K562 (cell line): Measurements from ENCODE around the gene R3HDM2. TPM values are rescaled to one million over a fixed set of nuclear protein-coding genes. Genes with fewer than 3 reads are reported as not detected.
A peak's percentile ranks its signal among the peaks of the same experiment; 100 is the strongest.

ENCODE experiments used
- ATAC-seq: fragments of 200-7000 bp; cut with Tn5 transposase; 3 replicates; pipeline ENCODE4 v1.9.1; 2020; ENCODE audit warnings: moderate library complexity
- BruUV-seq: library from RNA; stranded (reverse); fragments of 400-500 nt; replicated peaks from 2 replicates; lab custom pipeline; 2021; lab: Mats Ljungman, UMichigan
- CTCF ChIA-PET: fragments of 300-600 bp; formaldehyde crosslinking; extraction: SDS; loops from one replicate; lab custom pipeline; 2021; ENCODE audit warnings: low intra/inter-chr PET ratio; lab: Yijun Ruan, JAX
- POLR2A ChIA-PET: fragments of 300-600, 350-650 bp; sonication (Branson Sonifier 250); formaldehyde crosslinking; extraction: SDS; loops from one replicate; lab custom pipeline; 2021; ENCODE audit warnings: antibody characterized with exemption, inconsistent platforms; lab: Yijun Ruan, JAX
- DNase-seq, 4 experiments: peaks; one replicate each; pipeline versions ENCODE4 v3.0.0 to v3.0.0-alpha.2; 2011 to 2018; ENCODE audit warnings: low spot score in 3 of 4, mixed read lengths in 3 of 4; ENCODE audit errors: extremely low read depth in 1 of 4
- FAIRE-seq: peaks from 2 replicates; lab custom pipeline; 2011; peaks lifted over from hg19 to GRCh38; lab: Jason Lieb, UNC
- H2AFZ ChIP-seq: 2 replicates; pipeline ENCODE4 v1.6.0; 2011; ENCODE audit warnings: low read depth, low read length, control low read depth, inconsistent platforms
- H3K27ac ChIP-seq: fragments of 200-600 bp; 3 replicates; pipeline ENCODE4 v1.8.0; 2011; ENCODE audit warnings: low read depth, mild to moderate bottlenecking, control low read depth, inconsistent platforms, low read length, moderate library complexity, mixed read lengths; ENCODE audit errors: extremely low read depth
- H3K27me3 ChIP-seq, 2 experiments: fragments of 300-600 bp in 1 of 2; 2 replicates in 1 of 2; 3 replicates in 1 of 2; pipeline versions ENCODE4 v1.6.0 to v1.8.0; 2011; ENCODE audit warnings: inconsistent platforms in 2 of 2, low read length in 2 of 2, mild to moderate bottlenecking in 1 of 2, mixed read lengths in 1 of 2, moderate library complexity in 1 of 2; ENCODE audit not compliant: control insufficient read depth in 2 of 2, insufficient read depth in 2 of 2
- H3K36me3 ChIP-seq: fragments of 300-600 bp; 3 replicates; pipeline ENCODE4 v1.8.0; 2011; ENCODE audit warnings: mild to moderate bottlenecking, low read length, inconsistent platforms; ENCODE audit not compliant: control insufficient read depth, insufficient read depth
- H3K4me1 ChIP-seq, 2 experiments: fragments of 200-600 bp in 1 of 2; replicated peaks in 1 of 2; 2 replicates in 1 of 2; 3 replicates in 1 of 2; pipeline versions ENCODE4 v1.5.1 to v1.8.0; 2011; ENCODE audit warnings: inconsistent platforms in 2 of 2, low read length in 2 of 2, mild to moderate bottlenecking in 1 of 2, mixed read lengths in 1 of 2, moderate library complexity in 1 of 2; ENCODE audit not compliant: control insufficient read depth in 2 of 2, insufficient read depth in 2 of 2
- H3K4me2 ChIP-seq: 2 replicates; pipeline ENCODE4 v1.6.1; 2011; ENCODE audit warnings: low read length, control low read depth, inconsistent platforms, mixed read lengths; ENCODE audit not compliant: insufficient read depth
- H3K4me3 ChIP-seq: fragments of 200-600 bp; sonication (generic), shearing (Covaris generic); 2 replicates; pipeline ENCODE4 v1.5.1; 2016; ENCODE audit warnings: control low read depth, inconsistent platforms
- H3K79me2 ChIP-seq: fragments of 200-600 bp; 3 replicates; pipeline ENCODE4 v1.8.0; 2011; ENCODE audit warnings: low read length, inconsistent platforms; ENCODE audit not compliant: control insufficient read depth, insufficient read depth
- H3K9ac ChIP-seq, 2 experiments: 2 replicates each; pipeline versions ENCODE4 v1.6.0 to v1.6.1; 2011; ENCODE audit warnings: low read depth in 2 of 2, low read length in 2 of 2, control low read depth in 1 of 2, inconsistent platforms in 1 of 2, mild to moderate bottlenecking in 1 of 2, mixed read lengths in 1 of 2; ENCODE audit not compliant: insufficient read depth in 1 of 2
- H3K9me1 ChIP-seq: one replicate; pipeline ENCODE4 v1.6.0; 2011; ENCODE audit warnings: inconsistent platforms, mild to moderate bottlenecking, low read length, moderate library complexity; ENCODE audit not compliant: control insufficient read depth, insufficient read depth
- H3K9me3 ChIP-seq: replicated peaks from 2 replicates; pipeline ENCODE4 v1.5.1; 2011; ENCODE audit warnings: low read depth, low read length, inconsistent platforms; ENCODE audit not compliant: control insufficient read depth, insufficient read depth
- H4K20me1 ChIP-seq: replicated peaks from 2 replicates; pipeline ENCODE4 v1.6.1; 2011; ENCODE audit warnings: low read length, inconsistent platforms, mixed read lengths; ENCODE audit not compliant: control insufficient read depth, insufficient read depth
- E2F6 ChIP-seq, 2 experiments: IDR thresholded peaks; 2 replicates each; pipeline ENCODE4 v1.6.1; 2011; ENCODE audit warnings: borderline replicate concordance in 1 of 2, control low read depth in 1 of 2, low read depth in 1 of 2, low read length in 1 of 2, mild to moderate bottlenecking in 1 of 2, mixed read lengths in 1 of 2, moderate library complexity in 1 of 2; ENCODE audit not compliant: insufficient read depth in 1 of 2, insufficient read length in 1 of 2, poor library complexity in 1 of 2, severe bottlenecking in 1 of 2; ENCODE audit errors: extremely low read depth in 1 of 2
- FOXP1 ChIP-seq: sonication (generic); formaldehyde crosslinking; IDR thresholded peaks from 2 replicates; pipeline ENCODE4 v1.8.0; 2022; ENCODE audit warnings: mild to moderate bottlenecking, missing genetic modification reagents
- HSF4 ChIP-seq: fragments of 250-450 bp; sonication (Bioruptor Pico); IDR thresholded peaks from 2 replicates; pipeline ENCODE4 v2.1.2; 2022; ENCODE audit warnings: mild to moderate bottlenecking, moderate library complexity, borderline replicate concordance
- MAX ChIP-seq: sonication (generic); formaldehyde crosslinking; IDR thresholded peaks from 2 replicates; pipeline ENCODE4 v1.9.0; 2022; ENCODE audit warnings: mild to moderate bottlenecking, missing genetic modification reagents
- MAZ ChIP-seq, 2 experiments: fragments of 450-650 bp in 1 of 2; sonication (generic) in 1 of 2; formaldehyde crosslinking; IDR thresholded peaks in 1 of 2; conservative IDR thresholded peaks in 1 of 2; 2 replicates each; pipeline versions ENCODE4 v1.4.0 to v1.5.0; 2020; ENCODE audit warnings: mild to moderate bottlenecking in 1 of 2, missing genetic modification reagents in 1 of 2
- MEF2D ChIP-seq: conservative IDR thresholded peaks from 2 replicates; pipeline ENCODE4 v1.6.1; 2016; ENCODE audit warnings: low read depth, missing genetic modification characterization, missing compliant biosample characterization
- NR3C1 ChIP-seq: sonication (generic); formaldehyde crosslinking; IDR thresholded peaks from 2 replicates; pipeline ENCODE4 v1.8.1; 2022; ENCODE audit warnings: missing genetic modification reagents
- RCOR1 ChIP-seq, 2 experiments: IDR thresholded peaks; 2 replicates each; pipeline ENCODE4 v1.6.1; 2012; ENCODE audit warnings: low read depth in 2 of 2, low read length in 2 of 2, borderline replicate concordance in 1 of 2, improper control_type of control experiment in 1 of 2
- TAL1 ChIP-seq: fragments of 450-650 bp; IDR thresholded peaks from 2 replicates; pipeline ENCODE4 v1.6.1; 2016; ENCODE audit warnings: mild to moderate bottlenecking
- ZMIZ1 ChIP-seq, 2 experiments: fragments of 150-350 bp in 1 of 2; IDR thresholded peaks; 2 replicates each; pipeline ENCODE4 v1.6.1; 2012 to 2016; ENCODE audit warnings: low read depth in 2 of 2, low read length in 2 of 2, mild to moderate bottlenecking in 1 of 2, moderate library complexity in 1 of 2
- ZNF740 ChIP-seq, 3 experiments: fragments of 200-800 bp in 1 of 3; sonication (Bioruptor generic) in 1 of 3; sonication (generic) in 1 of 3; formaldehyde crosslinking in 1 of 3; IDR thresholded peaks; 2 replicates each; pipeline versions ENCODE4 v1.6.1 to v1.8.0; 2016 to 2022; ENCODE audit warnings: mild to moderate bottlenecking in 2 of 3, missing compliant biosample characterization in 2 of 3, missing genetic modification characterization in 2 of 3, missing genetic modification reagents in 1 of 3
- ZSCAN29 ChIP-seq: fragments of 450-650 bp; IDR thresholded peaks from 2 replicates; pipeline ENCODE4 v1.6.1; 2017
- WGBS: fragments of 100-300 bp; shearing (Covaris generic); methylation state at CpG from one replicate; pipeline ENCODE4 v1.1.6; 2016; ENCODE audit warnings: low coverage, mixed read lengths; ENCODE audit not compliant: insufficient coverage; ENCODE audit errors: missing lambda C conversion rate; 5-methylcytosine and 5-hydroxymethylcytosine counted together
- in situ Hi-C: fragments of 300-500 bp; cut with MboI; formaldehyde crosslinking; loops from 4 replicates; pipeline ENCODE4 v1.15.0; 2018; ENCODE audit warnings: inconsistent platforms, mixed read lengths
- intact Hi-C: fragments of 100-400 bp; cut with micrococcal nuclease; formaldehyde crosslinking; loops from 2 replicates; pipeline ENCODE4 v1.14.2; 2022
- polyA plus RNA-seq, 8 experiments: library from polyadenylated mRNA; depleted of rRNA in 4 of 8; stranded (reverse) in 5 of 8; unstranded in 3 of 8; fragments of >200 nt; fragmentation: Nextera tagmentation in 2 of 8; fragmentation: Illumina TruSeq in 1 of 8; extraction: Ambion mirVana in 2 of 8; extraction: Trizol in 1 of 8; gene quantifications; 2 replicates each; pipeline versions ENCODE4 v1.2.1 to v1.2.3, GENCODE V29; 2011 to 2014; ENCODE audit warnings: inconsistent platforms in 1 of 8, missing spikeins in 1 of 8
- total RNA-seq, 7 experiments: library from RNA; depleted of rRNA in 6 of 7; stranded (reverse); fragments of >200 nt in 6 of 7; fragmentation: Illumina TruSeq in 2 of 7; extraction: Trizol in 2 of 7; gene quantifications; 2 replicates each; pipeline versions ENCODE4 v1.2.1 to v1.2.3, GENCODE V29; 2011 to 2021; ENCODE audit warnings: low replicate concordance in 1 of 7

Gene R3HDM2
- total and polyA plus RNA-seq, 9 of the 15 experiments (the other 6 are each of a cell fraction or from before 2014, with no cell fraction given) = 3.3 to 18.8 (median 9.0) TPM

- ATAC-seq (no peak), DNase-seq (no peak), FAIRE-seq (no peak)
- in situ Hi-C loops = no loop called here
- Histone ChIP-seq H3K4me1 (peaks cover 39 to 51% of the 10 kb centered on the region in 2 experiments), H3K9ac (peak overlapping the region; percentile 47 to 60; a peak in 3 of 4 replicates), H2AFZ (peak overlapping the region; percentile 93), H3K27me3 (peaks cover 0 to 4% of the 10 kb centered on the region in 2 experiments; a peak in 1 of 5 replicates), H3K9me3 (no peaks in the 10 kb centered on the region), H3K27ac (peak overlapping the region; percentile 61; the same call in 2 of the 3 replicates), H3K4me2 (no peak overlapping the region), H3K79me2 (no peaks in the 10 kb centered on the region), H3K36me3 (no peaks in the 10 kb centered on the region), H3K4me3 (no peak overlapping the region), H3K9me1 (no peaks in the 10 kb centered on the region), H4K20me1 (no peaks in the 10 kb centered on the region)
- 87% methylated on average over 10 of the region's 15 CpGs for WGBS
- ChIA-PET CTCF (no interaction called here), POLR2A (interaction anchor here (0.6 to 1.0 kb wide), 4 partner anchors 41 to 249 kb away, joined by 3 to 5 read pairs (median 4); partner anchors contain the start of gene DDIT3)
- intact Hi-C loops = no loop called here
- BruUV-seq = TSS peak; percentile 65
- TF ChIP-seq ZSCAN29 (no peak), FOXP1 (CRISPR knock-in tag) (no peak), E2F6 (IDR thresholded peaks at IDR 0.05; ENCODE audit: borderline replicate concordance in 1 of 2, extremely low read depth in 1 of 2, insufficient read depth in 1 of 2, insufficient read length in 1 of 2, low read depth in 1 of 2, low read length in 1 of 2, poor library complexity in 1 of 2, severe bottlenecking in 1 of 2) (no peak), MAZ (CRISPR knock-in tag; conservative IDR thresholded peaks at IDR 0.05 in 1 of 2, IDR thresholded peaks at IDR 0.05 in 1 of 2) (0 out of 4 replicates have a peak, but pooled peaks of 1 of the 2 experiments have one; percentile 2), HSF4 (no peak), MEF2D (tag) (no peak), RCOR1 (IDR thresholded peaks at IDR 0.05; ENCODE audit: borderline replicate concordance in 1 of 2, low read depth in 2 of 2, low read length in 2 of 2) (no peak), MAX (CRISPR knock-in tag) (no peak), ZNF740 (CRISPR knock-in tag; IDR thresholded peaks at IDR 0.05) (0 out of 2 replicates have a peak, but pooled peaks have one; percentile 4), ZNF740 (tag; IDR thresholded peaks at IDR 0.05) (0 out of 4 replicates have a peak, but pooled peaks of 1 of the 2 experiments have one; percentile 9), ZMIZ1 (IDR thresholded peaks at IDR 0.05; ENCODE audit: low read depth in 2 of 2, low read length in 2 of 2) (no peak), TAL1 (no peak), NR3C1 (no peak)
Observed at GRCh38 chr12:57476993-57477709, 46.3 kb upstream of the R3HDM2 start.
